ENCODE data around the gene PPP1R2C.

Gene PPP1R2C

DNA sequence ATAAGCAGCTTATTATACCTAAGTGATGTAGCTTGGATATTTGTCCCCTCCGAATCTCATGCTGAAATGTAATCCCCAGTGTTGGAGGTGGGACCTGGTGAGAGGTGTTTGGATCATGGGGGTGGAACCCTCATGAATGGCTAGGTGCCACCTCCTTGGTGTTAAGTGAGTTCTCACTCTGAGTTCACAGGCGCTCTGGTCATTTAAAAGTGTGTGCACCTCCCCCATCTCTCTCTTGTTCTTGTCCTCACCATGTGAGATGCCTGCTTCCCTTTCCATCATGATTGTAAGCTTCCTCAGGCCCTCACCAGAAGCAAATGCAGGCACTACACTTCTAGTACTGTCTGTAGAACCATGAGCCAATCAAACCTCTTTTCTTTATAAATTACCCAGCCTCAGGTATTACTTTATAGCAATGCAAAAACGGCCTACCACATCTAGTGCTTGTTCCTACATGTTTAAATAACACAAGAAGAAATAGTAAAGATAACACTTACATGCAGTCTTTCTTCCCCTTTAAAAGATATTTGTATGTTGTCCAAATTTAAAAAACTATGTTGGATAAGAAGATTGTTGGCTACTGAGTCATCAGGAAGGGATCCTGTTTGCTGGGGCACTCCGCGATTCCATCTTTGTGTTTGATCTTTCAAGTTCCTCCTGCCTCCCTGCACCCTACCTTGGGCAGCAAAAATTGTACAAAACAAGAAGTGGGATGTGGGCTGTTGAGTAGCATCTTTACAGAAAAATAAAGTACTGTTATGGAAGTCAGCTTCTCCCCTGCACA lies 29.7 kb downstream of the PPP1R2C start:
- no peak for DNase-seq (ENCODE audit: low read depth)

- DNase-seq (ENCODE audit: low read depth), result no peak
Measured at GRCh38 chrX:42746606-42747005, 31.4 kb downstream of the PPP1R2C start.

DNA sequence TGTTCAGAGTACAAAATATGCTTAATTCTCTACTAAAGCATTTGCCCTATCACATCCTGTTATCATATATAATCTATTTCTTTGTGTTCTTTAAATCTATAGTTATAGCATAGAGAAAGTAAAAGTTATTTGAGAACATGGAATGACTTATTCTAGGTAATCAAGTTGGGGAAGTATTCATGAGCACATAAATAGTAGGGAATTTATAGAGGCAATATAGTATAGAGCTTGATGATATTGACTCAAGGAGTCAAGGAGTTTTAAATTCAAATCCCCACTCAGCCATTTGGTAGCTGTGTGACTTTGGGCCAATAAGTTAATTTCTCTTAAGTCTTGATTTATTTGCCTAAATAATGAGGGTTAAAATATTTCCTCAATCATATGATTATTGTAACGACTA lies 37.5 kb downstream of the PPP1R2C start:
- no peak for DNase-seq (ENCODE audit: low read depth)

GRCh38 chrX:42739741-42740140 lies 38.2 kb downstream of the PPP1R2C start:
- DNase-seq (ENCODE audit: low read depth), result no peak

DNA sequence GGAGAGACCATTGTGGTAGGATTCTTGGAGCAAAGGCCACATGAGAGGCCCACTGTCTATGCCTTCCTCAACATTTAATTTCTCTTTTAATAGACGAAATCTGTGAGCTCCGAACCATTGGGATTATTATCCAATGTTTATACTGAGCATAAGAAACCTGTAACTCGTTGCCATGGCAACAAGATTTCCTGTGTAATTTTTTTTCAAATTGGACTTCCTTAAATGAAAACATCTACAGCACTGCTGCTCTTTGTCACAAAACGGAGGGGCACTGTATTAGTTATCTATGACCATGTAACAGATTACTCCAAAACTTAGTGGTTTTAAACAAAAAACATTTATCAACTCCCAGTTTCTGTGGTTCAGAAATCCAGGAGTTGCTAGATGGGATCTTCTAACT lies 38.7 kb downstream of the PPP1R2C start:
- DNase-seq (ENCODE audit: low read depth), result no peak

GRCh38 chrX:42738552-42738951 lies 39.4 kb downstream of the PPP1R2C start:
- DNase-seq (ENCODE audit: low read depth), result no peak

- DNase-seq (ENCODE audit: low read depth), result no peak
Measured at GRCh38 chrX:42735250-42735649, 42.7 kb downstream of the PPP1R2C start.

GRCh38 chrX:42732506-42732905 lies 45.5 kb downstream of the PPP1R2C start:
- no peak for DNase-seq (ENCODE audit: low read depth)
